Osteoblast (primary cell): ENCODE data around the gene CRYGB. TPM values are rescaled to one million over a fixed set of nuclear protein-coding genes. Genes with fewer than 3 reads are reported as not detected.

Experiments used
- DNase-seq: peaks from one replicate; pipeline ENCODE4 v3.0.0; 2011; ENCODE audit warnings: low spot score, mixed read lengths; ENCODE audit not compliant: insufficient read length; ENCODE audit errors: missing footprints
- H2AFZ ChIP-seq: 2 replicates; pipeline ENCODE4 v1.6.0; 2011; ENCODE audit warnings: mild to moderate bottlenecking, low read length
- H3K27ac ChIP-seq: 2 replicates; pipeline ENCODE4 v1.5.1; 2011; ENCODE audit warnings: mild to moderate bottlenecking, low read depth, low read length, moderate library complexity
- H3K27me3 ChIP-seq: 2 replicates; pipeline ENCODE4 v1.6.0; 2012; ENCODE audit warnings: mild to moderate bottlenecking, control low read depth, inconsistent platforms, low read length, moderate library complexity; ENCODE audit not compliant: insufficient read depth
- H3K36me3 ChIP-seq: 2 replicates; pipeline ENCODE4 v1.5.1; 2011; ENCODE audit warnings: mild to moderate bottlenecking, low read length, control low read depth, moderate library complexity; ENCODE audit not compliant: insufficient read depth
- H3K4me1 ChIP-seq: 2 replicates; pipeline ENCODE4 v1.5.1; 2011; ENCODE audit warnings: mild to moderate bottlenecking, low read length, control low read depth, moderate library complexity; ENCODE audit not compliant: insufficient read depth
- H3K4me2 ChIP-seq: 2 replicates; pipeline ENCODE4 v1.6.0; 2011; ENCODE audit warnings: mild to moderate bottlenecking, low read length; ENCODE audit not compliant: insufficient read depth
- H3K4me3 ChIP-seq: fragments of 200-600 bp; sonication (generic); 3 replicates; pipeline ENCODE4 v1.5.1; 2012; ENCODE audit warnings: mild to moderate bottlenecking, low read length, inconsistent platforms; ENCODE audit not compliant: insufficient read depth
- H3K79me2 ChIP-seq: 2 replicates; pipeline ENCODE4 v1.6.0; 2012; ENCODE audit warnings: mild to moderate bottlenecking, low read length, control low read depth, inconsistent platforms; ENCODE audit not compliant: insufficient read depth
- H3K9me3 ChIP-seq: 2 replicates; pipeline ENCODE4 v1.5.1; 2011; ENCODE audit warnings: low read depth, low read length, control low read depth
- H4K20me1 ChIP-seq: 2 replicates; pipeline ENCODE4 v1.6.0; 2012; ENCODE audit warnings: mild to moderate bottlenecking, low read length, control low read depth; ENCODE audit not compliant: insufficient read depth
- total RNA-seq: library from RNA; depleted of rRNA; stranded (reverse); fragments of >200 nt; gene quantifications from 2 replicates; pipeline ENCODE4 v1.2.3, GENCODE V29; 2012
- TF ChIP-seq, protein P1 (sequence below): IDR thresholded peaks from 2 replicates; pipeline ENCODE4 v1.5.1; 2011; ENCODE audit warnings: mild to moderate bottlenecking, low read depth, low read length, moderate library complexity; ENCODE audit errors: extremely low read depth

Gene CRYGB
- total RNA-seq, 1 donor, result not detected

- Histone ChIP-seq H3K4me1 (no peaks in the 10 kb centered on the region), H4K20me1 (no peaks in the 10 kb centered on the region), H3K4me3 (no peak overlapping the region), H3K9me3 (no peaks in the 10 kb centered on the region), H3K27ac (no peak overlapping the region), H2AFZ (no peak overlapping the region), H3K27me3 (peaks cover 28% of the 10 kb centered on the region), H3K36me3 (no peaks in the 10 kb centered on the region), H3K79me2 (no peaks in the 10 kb centered on the region), H3K4me2 (peak overlapping the region; percentile 9)
- TF ChIP-seq, protein P1, sequence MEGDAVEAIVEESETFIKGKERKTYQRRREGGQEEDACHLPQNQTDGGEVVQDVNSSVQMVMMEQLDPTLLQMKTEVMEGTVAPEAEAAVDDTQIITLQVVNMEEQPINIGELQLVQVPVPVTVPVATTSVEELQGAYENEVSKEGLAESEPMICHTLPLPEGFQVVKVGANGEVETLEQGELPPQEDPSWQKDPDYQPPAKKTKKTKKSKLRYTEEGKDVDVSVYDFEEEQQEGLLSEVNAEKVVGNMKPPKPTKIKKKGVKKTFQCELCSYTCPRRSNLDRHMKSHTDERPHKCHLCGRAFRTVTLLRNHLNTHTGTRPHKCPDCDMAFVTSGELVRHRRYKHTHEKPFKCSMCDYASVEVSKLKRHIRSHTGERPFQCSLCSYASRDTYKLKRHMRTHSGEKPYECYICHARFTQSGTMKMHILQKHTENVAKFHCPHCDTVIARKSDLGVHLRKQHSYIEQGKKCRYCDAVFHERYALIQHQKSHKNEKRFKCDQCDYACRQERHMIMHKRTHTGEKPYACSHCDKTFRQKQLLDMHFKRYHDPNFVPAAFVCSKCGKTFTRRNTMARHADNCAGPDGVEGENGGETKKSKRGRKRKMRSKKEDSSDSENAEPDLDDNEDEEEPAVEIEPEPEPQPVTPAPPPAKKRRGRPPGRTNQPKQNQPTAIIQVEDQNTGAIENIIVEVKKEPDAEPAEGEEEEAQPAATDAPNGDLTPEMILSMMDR, result no peak
- DNase-seq, result no peak
Measured at GRCh38 chr2:208183526-208183925, 37.6 kb upstream of the CRYGB start.

DNA sequence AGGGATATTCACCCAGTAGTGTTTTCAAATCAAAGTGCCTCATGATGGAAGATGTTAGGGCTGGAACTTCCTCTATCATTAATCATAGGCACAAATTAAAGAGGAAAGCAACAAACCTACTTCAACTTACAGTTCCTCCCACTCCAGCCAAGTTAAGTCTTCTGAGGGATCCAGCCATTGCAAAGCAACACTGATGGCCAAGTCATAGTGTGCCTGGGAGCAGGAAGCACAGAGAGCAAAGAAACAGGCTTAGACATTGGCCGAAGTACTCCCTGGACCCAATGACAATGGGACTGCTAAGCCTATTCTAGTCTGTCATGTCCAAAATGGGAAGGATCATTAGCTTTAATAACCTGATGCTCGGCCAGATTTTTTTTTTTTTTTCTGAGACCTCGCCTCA is 36.9 kb upstream of the CRYGB start:
- Histone ChIP-seq H3K27ac (no peak overlapping the region), H3K9me3 (no peaks in the 10 kb centered on the region), H3K4me1 (no peaks in the 10 kb centered on the region), H3K4me2 (no peak overlapping the region), H3K4me3 (no peak overlapping the region), H4K20me1 (no peaks in the 10 kb centered on the region), H2AFZ (no peak overlapping the region), H3K36me3 (no peaks in the 10 kb centered on the region), H3K79me2 (no peaks in the 10 kb centered on the region), H3K27me3 (peaks cover 28% of the 10 kb centered on the region)
- TF ChIP-seq, protein P1, result no peak
- DNase-seq, result no peak

GRCh38 chr2:208179028-208179609 is 33.2 kb upstream of the CRYGB start:
- Histone ChIP-seq H3K79me2 (no peaks in the 10 kb centered on the region), H3K4me3 (no peak overlapping the region), H4K20me1 (no peaks in the 10 kb centered on the region), H3K4me2 (no peak overlapping the region), H2AFZ (no peak overlapping the region), H3K27ac (no peak overlapping the region), H3K4me1 (no peaks in the 10 kb centered on the region), H3K9me3 (no peaks in the 10 kb centered on the region), H3K27me3 (peaks cover 8% of the 10 kb centered on the region), H3K36me3 (no peaks in the 10 kb centered on the region)
- no peak for DNase-seq
- TF ChIP-seq, protein P1, result no peak

- Histone ChIP-seq H2AFZ (peak overlapping the region; percentile 3), H3K4me1 (no peaks in the 10 kb centered on the region), H3K4me3 (no peak overlapping the region), H3K27ac (no peak overlapping the region), H3K36me3 (no peaks in the 10 kb centered on the region), H3K9me3 (no peaks in the 10 kb centered on the region), H3K27me3 (peaks cover 1% of the 10 kb centered on the region), H3K79me2 (no peaks in the 10 kb centered on the region), H3K4me2 (peak overlapping the region; percentile 12), H4K20me1 (no peaks in the 10 kb centered on the region)
- TF ChIP-seq, protein P1, result no peak
- no peak for DNase-seq
Measured at GRCh38 chr2:208175840-208176153, 29.8 kb upstream of the CRYGB start.
